ENCODE results near the gene SAMD1. TPM values are rescaled to one million over a fixed set of nuclear protein-coding genes. Genes with fewer than 3 reads are reported as not detected.
A peak's percentile ranks its signal among the peaks of the same experiment; 100 is the strongest.
"Not testable (repeated sequence)": the region's sequence is repeated elsewhere in the genome, so short reads cannot be mapped to it uniquely, and the experiment has no call there.

SAMD1 gene
- total and polyA plus RNA-seq, 3 donors from 2014 or later, result 34.0 to 72.9 (median 50.6) TPM

DNA sequence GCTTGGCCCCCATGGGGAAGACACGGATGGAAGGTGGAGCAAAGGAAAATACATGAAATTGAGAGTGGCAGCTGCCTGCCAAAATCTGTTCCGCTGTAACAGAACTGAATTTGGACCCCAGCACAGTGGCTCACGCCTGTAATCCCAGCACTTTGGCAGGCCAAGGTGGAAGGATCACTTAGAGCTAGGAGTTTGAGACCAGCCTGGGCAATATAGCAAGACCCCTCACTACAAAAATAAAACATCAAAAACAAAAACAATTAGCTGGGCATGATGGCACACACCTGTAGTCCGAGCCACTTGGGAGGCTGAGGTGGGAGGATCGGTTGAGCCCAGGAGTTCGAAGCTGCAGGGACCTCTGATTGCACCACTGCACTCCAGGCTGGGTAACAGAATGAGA is 38.1 kb downstream of the SAMD1 start:
- H3K4me3 ChIP-seq, result no peak overlapping the region

DNA sequence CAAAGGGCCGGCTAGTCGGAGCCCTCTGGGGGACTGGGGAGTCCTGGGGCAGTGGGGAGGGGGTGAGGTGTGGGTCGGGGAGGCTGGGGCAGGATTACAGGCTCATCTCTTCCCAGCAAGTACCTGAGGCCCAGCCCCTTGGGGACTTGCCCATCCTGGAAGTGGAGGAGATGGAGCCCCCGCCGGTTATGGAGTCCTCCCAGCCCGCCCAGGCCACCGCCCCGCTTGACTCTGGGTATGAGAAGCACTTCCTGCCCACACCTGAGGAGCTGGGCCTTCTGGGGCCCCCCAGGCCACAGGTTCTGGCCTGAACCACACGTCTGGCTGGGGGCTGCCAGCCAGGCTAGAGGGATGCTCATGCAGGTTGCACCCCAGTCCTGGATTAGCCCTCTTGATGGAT is 38.6 kb downstream of the SAMD1 start:
- DNase-seq, result no peak
- Histone ChIP-seq H3K36me3 (ENCODE audit: low read depth, missing control alignments) (no peaks in the 10 kb centered on the region), H3K27ac (no peak overlapping the region), H3K4me1 (no peaks in the 10 kb centered on the region), H3K9me3 (no peaks in the 10 kb centered on the region), H3K4me3 (no peak overlapping the region), H3K27me3 (no peaks in the 10 kb centered on the region)
- intact Hi-C loops (cut with DNase I; ENCODE audit: low total_unique reads), result no loop called here
- 88 to 90% methylated on average over 6 to 9 of the region's 9 CpGs for WGBS, 2 donors
- no peak for TF ChIP-seq POLR2A (IDR thresholded peaks at IDR 0.05)
- TF ChIP-seq, protein P1, sequence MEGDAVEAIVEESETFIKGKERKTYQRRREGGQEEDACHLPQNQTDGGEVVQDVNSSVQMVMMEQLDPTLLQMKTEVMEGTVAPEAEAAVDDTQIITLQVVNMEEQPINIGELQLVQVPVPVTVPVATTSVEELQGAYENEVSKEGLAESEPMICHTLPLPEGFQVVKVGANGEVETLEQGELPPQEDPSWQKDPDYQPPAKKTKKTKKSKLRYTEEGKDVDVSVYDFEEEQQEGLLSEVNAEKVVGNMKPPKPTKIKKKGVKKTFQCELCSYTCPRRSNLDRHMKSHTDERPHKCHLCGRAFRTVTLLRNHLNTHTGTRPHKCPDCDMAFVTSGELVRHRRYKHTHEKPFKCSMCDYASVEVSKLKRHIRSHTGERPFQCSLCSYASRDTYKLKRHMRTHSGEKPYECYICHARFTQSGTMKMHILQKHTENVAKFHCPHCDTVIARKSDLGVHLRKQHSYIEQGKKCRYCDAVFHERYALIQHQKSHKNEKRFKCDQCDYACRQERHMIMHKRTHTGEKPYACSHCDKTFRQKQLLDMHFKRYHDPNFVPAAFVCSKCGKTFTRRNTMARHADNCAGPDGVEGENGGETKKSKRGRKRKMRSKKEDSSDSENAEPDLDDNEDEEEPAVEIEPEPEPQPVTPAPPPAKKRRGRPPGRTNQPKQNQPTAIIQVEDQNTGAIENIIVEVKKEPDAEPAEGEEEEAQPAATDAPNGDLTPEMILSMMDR (IDR thresholded peaks at IDR 0.05), result no peak

More for the DNA sequence above, 38.1 kb downstream of the SAMD1 start:
- H3K9me3 ChIP-seq, result no peaks in the 10 kb centered on the region
- H3K36me3 ChIP-seq (ENCODE audit: low read depth, missing control alignments), result no peaks in the 10 kb centered on the region
- no peaks in the 10 kb centered on the region for H3K4me1 ChIP-seq
- TF ChIP-seq, protein P1 (IDR thresholded peaks at IDR 0.05), result no peak
- no peak for TF ChIP-seq POLR2A (IDR thresholded peaks at IDR 0.05)
- intact Hi-C loops (cut with DNase I; ENCODE audit: low total_unique reads), result no loop called here
- DNase-seq, result no peak
- H3K27ac ChIP-seq, result no peak overlapping the region
- H3K27me3 ChIP-seq, result no peaks in the 10 kb centered on the region
- WGBS, 2 donors, result 88 to 91% methylated on average over 6 of the region's 6 CpGs

- WGBS, 2 donors, result 94% methylated on average over 11 of the region's 11 CpGs
- H3K27me3 ChIP-seq; intact Hi-C loops (cut with DNase I; ENCODE audit: low total_unique reads): not testable (repeated sequence)
Measured at GRCh38 chr19:14050961-14051360, 39.6 kb downstream of the SAMD1 start.

DNA sequence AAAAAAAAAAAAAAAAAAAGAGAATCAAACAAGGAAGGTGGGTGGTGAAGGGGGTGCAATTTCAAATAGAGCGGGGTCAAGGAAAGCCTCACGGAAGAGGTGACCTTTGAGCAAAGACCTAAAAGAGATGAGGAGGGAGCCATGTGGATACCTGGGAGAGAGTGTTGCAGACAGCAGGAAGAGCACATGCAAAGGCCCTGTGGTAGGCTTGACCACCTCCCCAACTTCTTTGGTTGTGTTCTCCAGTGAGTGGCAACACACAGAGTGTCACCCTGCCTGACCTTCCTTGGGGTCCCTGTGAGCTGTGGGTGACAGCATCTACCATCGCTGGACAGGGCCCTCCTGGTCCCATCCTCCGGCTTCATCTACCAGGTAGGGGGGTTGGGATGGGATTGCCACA is 40.0 kb downstream of the SAMD1 start:
- H3K36me3 ChIP-seq (ENCODE audit: low read depth, missing control alignments), result no peaks in the 10 kb centered on the region
- no peak for TF ChIP-seq POLR2A (IDR thresholded peaks at IDR 0.05)
- TF ChIP-seq, protein P1 (IDR thresholded peaks at IDR 0.05), result no peak
- intact Hi-C loops (cut with DNase I; ENCODE audit: low total_unique reads), result no loop called here
- H3K4me3 ChIP-seq, result no peak overlapping the region
- 96% methylated on average over 3 to 4 of the region's 4 CpGs for WGBS, 2 donors
- no peaks in the 10 kb centered on the region for H3K4me1 ChIP-seq
- no peaks in the 10 kb centered on the region for H3K27me3 ChIP-seq
- DNase-seq, result no peak
- H3K9me3 ChIP-seq, result no peaks in the 10 kb centered on the region
- H3K27ac ChIP-seq, result no peak overlapping the region

More at GRCh38 chr19:14050961-14051360, 39.6 kb downstream of the SAMD1 start:
- not testable (repeated sequence) for H3K4me3 ChIP-seq; H3K4me1 ChIP-seq; H3K9me3 ChIP-seq; H3K36me3 ChIP-seq (ENCODE audit: low read depth, missing control alignments); H3K27ac ChIP-seq; DNase-seq

DNA sequence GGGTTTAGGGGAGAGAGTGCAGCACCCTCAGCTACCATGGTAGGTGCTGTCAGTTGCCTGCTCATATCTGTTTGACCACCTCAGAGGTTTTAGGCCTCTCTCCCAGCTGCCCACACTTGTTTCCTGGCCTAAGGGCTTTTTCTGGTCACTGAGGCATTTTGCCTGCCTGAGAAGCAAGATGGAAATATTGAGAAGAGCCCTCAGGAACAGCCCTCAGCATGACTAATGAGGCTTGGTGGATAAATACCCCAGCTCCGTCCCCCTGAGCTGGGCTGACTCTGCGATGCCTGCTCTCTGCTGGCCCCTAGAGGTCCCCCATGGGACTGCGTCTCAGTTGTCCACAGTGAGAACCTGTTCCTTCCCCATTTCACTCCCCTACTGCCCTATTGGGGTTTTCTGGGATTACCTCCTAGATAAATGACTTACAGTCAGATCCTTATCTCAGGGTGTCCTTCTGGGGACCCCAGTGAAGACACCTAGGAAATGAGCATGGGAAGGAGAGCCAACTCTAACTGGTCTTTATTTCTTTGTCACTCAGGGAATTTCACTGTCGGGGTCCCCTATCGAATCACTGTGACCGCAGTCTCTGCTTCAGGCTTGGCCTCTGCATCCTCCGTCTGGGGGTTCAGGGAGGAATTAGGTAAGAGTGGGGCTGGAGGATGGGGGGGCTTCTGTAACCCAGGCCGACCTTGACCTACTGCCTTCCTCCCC is 42.0 kb downstream of the SAMD1 start:
- Histone ChIP-seq H3K4me3 (no peak overlapping the region), H3K36me3 (ENCODE audit: low read depth, missing control alignments) (no peaks in the 10 kb centered on the region), H3K27ac (no peak overlapping the region), H3K9me3 (no peaks in the 10 kb centered on the region), H3K4me1 (no peaks in the 10 kb centered on the region), H3K27me3 (no peaks in the 10 kb centered on the region)
- TF ChIP-seq, protein P1 (IDR thresholded peaks at IDR 0.05), result peak; percentile 36 to 80 (median 64)
- TF ChIP-seq POLR2A (IDR thresholded peaks at IDR 0.05), result no peak
- 75 to 86% methylated on average over 8 of the region's 8 CpGs for WGBS, 2 donors
- intact Hi-C loops (cut with DNase I; ENCODE audit: low total_unique reads), result no loop called here
- peak; percentile 73 for DNase-seq

- H3K27ac ChIP-seq; H3K36me3 ChIP-seq (ENCODE audit: low read depth, missing control alignments); DNase-seq; H3K4me3 ChIP-seq; H3K27me3 ChIP-seq; H3K9me3 ChIP-seq; intact Hi-C loops (cut with DNase I; ENCODE audit: low total_unique reads); H3K4me1 ChIP-seq: not testable (repeated sequence)
- WGBS, 2 donors, result 95 to 98% methylated on average over 10 of the region's 10 CpGs
Measured at GRCh38 chr19:14047866-14048265, 42.7 kb downstream of the SAMD1 start.
